PC-3 (cell line): Measurements from ENCODE around the gene MZB1. TPM values are rescaled to one million over a fixed set of nuclear protein-coding genes. Genes with fewer than 3 reads are reported as not detected.

Experiments used
- ATAC-seq: fragments of 200-7000 bp; cut with Tn5 transposase; 2 replicates; pipeline ENCODE4 v1.9.1; 2020; ENCODE audit warnings: mild to moderate bottlenecking, moderate library complexity
- BruUV-seq: library from RNA; stranded (reverse); fragments of 400-500 nt; replicated peaks from 2 replicates; lab custom pipeline; 2021; lab: Mats Ljungman, UMichigan
- CTCF ChIA-PET: fragments of 300-600 bp; sonication (Branson Sonifier 250); formaldehyde crosslinking; loops from one replicate; lab custom pipeline; 2022; ENCODE audit warnings: antibody characterized with exemption; lab: Charles Lee
- POLR2A ChIA-PET: fragments of 300-600 bp; sonication (Branson Sonifier 250); formaldehyde crosslinking; loops from one replicate; lab custom pipeline; 2022; ENCODE audit warnings: antibody characterized with exemption; ENCODE audit not compliant: unreplicated experiment; lab: Charles Lee
- DNase-seq: peaks from one replicate; pipeline ENCODE4 v3.0.0-alpha.2; 2015
- H2AFZ ChIP-seq: fragments of 300-600 bp; sonication (generic); 2 replicates; pipeline ENCODE4 v1.6.0; 2016; ENCODE audit warnings: antibody characterized with exemption, low read length
- H3F3A ChIP-seq: fragments of 300-600 bp; sonication (generic); one replicate; pipeline ENCODE4 v1.6.0; 2017; ENCODE audit warnings: antibody characterized with exemption, low read length, control low read depth, mild to moderate bottlenecking; ENCODE audit not compliant: unreplicated experiment
- H3K27ac ChIP-seq: fragments of 300-600 bp; sonication (generic); 2 replicates; pipeline ENCODE4 v1.5.1; 2016; ENCODE audit warnings: mild to moderate bottlenecking, low read length
- H3K27me3 ChIP-seq: fragments of 300-600 bp; sonication (generic); 2 replicates; pipeline ENCODE4 v1.6.1; 2016; ENCODE audit warnings: low read length, mixed read lengths
- H3K36me3 ChIP-seq: fragments of 300-600 bp; sonication (generic); 2 replicates; pipeline ENCODE4 v1.6.1; 2016; ENCODE audit warnings: low read depth, mixed run types, low read length, mixed read lengths
- H3K4me1 ChIP-seq: fragments of 300-600 bp; sonication (generic); 2 replicates; pipeline ENCODE4 v1.5.1; 2016; ENCODE audit warnings: low read length; ENCODE audit not compliant: insufficient read depth
- H3K4me2 ChIP-seq: fragments of 300-600 bp; sonication (generic); 2 replicates; pipeline ENCODE4 v1.6.0; 2016; ENCODE audit warnings: low read length
- H3K4me3 ChIP-seq: fragments of 300-600 bp; sonication (generic); 2 replicates; pipeline ENCODE4 v1.5.1; 2016; ENCODE audit warnings: mild to moderate bottlenecking, low read length, mixed read lengths
- H3K79me2 ChIP-seq: fragments of 300-600 bp; sonication (generic); 2 replicates; pipeline ENCODE4 v1.6.1; 2017; ENCODE audit warnings: low read length, mixed read lengths
- H3K9ac ChIP-seq: fragments of 300-600 bp; sonication (generic); 2 replicates; pipeline ENCODE4 v1.6.0; 2016; ENCODE audit warnings: mild to moderate bottlenecking, low read length
- H3K9me2 ChIP-seq: fragments of 300-600 bp; sonication (generic); replicated peaks from 2 replicates; pipeline ENCODE4 v1.6.1; 2016; ENCODE audit warnings: mixed run types, low read length, mixed read lengths
- H3K9me3 ChIP-seq: fragments of 300-600 bp; sonication (generic); 2 replicates; pipeline ENCODE4 v1.6.1; 2016; ENCODE audit warnings: low read length, mixed read lengths
- H4K20me1 ChIP-seq: fragments of 300-600 bp; sonication (generic); 2 replicates; pipeline ENCODE4 v1.6.1; 2016; ENCODE audit warnings: low read length, mixed read lengths
- EZH2 ChIP-seq: fragments of 300-600 bp; sonication (generic); IDR thresholded peaks from one replicate; pipeline ENCODE4 v1.6.1; 2017; ENCODE audit warnings: antibody characterized with exemption, mild to moderate bottlenecking, low read length; ENCODE audit not compliant: unreplicated experiment
- EZH2phosphoT487 ChIP-seq: fragments of 300-600 bp; sonication (generic); IDR thresholded peaks from 2 replicates; pipeline ENCODE4 v1.6.1; 2018; ENCODE audit warnings: mild to moderate bottlenecking, antibody characterized with exemption, low read length, borderline replicate concordance
- intact Hi-C: fragments of 100-400 bp; cut with micrococcal nuclease; formaldehyde crosslinking; loops from 2 replicates; pipeline ENCODE4 v1.9.0; 2023
- total RNA-seq: library from RNA; depleted of rRNA; stranded (reverse); fragments of >200 nt; gene quantifications from 2 replicates; pipeline ENCODE4 v1.2.3, GENCODE V29; 2014
- TF ChIP-seq, protein P1 (sequence below): fragments of 300-600 bp; sonication (generic); conservative IDR thresholded peaks from 2 replicates; pipeline ENCODE4 v1.5.1; 2017; ENCODE audit warnings: antibody characterized with exemption, low read depth, mild to moderate bottlenecking, low read length

MZB1 gene
- total RNA-seq, 1 experiment from 2014 or later = 0.22 TPM

DNA sequence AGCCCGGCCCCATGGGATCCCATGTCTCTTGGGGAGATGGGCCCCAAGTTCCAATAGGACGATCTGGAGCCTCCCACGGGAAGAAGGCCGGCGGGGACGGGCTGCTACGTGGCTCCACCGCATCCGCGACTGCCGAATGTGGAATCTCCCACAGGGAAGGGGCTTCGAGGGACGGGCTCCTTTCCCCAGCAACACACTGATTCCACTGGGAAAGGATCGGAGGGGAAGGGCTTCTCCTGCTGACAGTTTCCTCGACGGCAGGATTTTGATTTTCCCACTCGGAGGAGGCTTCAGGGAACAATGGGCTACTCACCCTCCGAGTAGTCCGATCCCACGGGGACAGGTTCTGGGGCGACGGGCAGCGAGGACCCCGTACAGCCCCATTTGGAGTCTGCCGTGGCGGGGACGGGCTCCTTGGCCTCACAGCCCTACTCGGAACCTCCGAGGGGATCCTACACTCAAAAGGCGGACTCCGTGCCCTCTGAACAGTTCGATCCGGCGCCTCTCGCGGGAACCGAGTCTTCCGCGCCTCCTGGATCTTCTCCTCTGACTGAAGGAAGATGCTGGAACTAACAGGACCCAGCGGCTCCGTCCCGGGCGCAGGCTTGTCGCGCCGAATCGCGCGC, 3.9 kb upstream of the MZB1 start:
- no peaks in the 10 kb centered on the region for H3F3A ChIP-seq
- intact Hi-C loops = no loop called here
- ChIA-PET CTCF (no interaction called here), POLR2A (interaction anchor here (0.6 to 0.7 kb wide), 2 partner anchors 20 to 51 kb away, joined by 3 to 5 read pairs; no protein-coding TSS in a partner anchor)
- no peak for ATAC-seq
- H3K36me3 ChIP-seq = no peaks in the 10 kb centered on the region
- H3K27ac ChIP-seq = peak overlapping the region; percentile 98
- no TSS peak for BruUV-seq
- H3K4me1 ChIP-seq = peaks cover 20% of the 10 kb centered on the region
- no peaks in the 10 kb centered on the region for H3K9me2 ChIP-seq
- no peaks in the 10 kb centered on the region for H3K9me3 ChIP-seq
- H3K79me2 ChIP-seq = peaks cover 28% of the 10 kb centered on the region
- peak overlapping the region; percentile 94 for H3K4me2 ChIP-seq
- DNase-seq = no peak
- peak overlapping the region; percentile 87 for H3K4me3 ChIP-seq
- H4K20me1 ChIP-seq = no peaks in the 10 kb centered on the region
- H3K27me3 ChIP-seq = no peaks in the 10 kb centered on the region
- TF ChIP-seq, protein P1, sequence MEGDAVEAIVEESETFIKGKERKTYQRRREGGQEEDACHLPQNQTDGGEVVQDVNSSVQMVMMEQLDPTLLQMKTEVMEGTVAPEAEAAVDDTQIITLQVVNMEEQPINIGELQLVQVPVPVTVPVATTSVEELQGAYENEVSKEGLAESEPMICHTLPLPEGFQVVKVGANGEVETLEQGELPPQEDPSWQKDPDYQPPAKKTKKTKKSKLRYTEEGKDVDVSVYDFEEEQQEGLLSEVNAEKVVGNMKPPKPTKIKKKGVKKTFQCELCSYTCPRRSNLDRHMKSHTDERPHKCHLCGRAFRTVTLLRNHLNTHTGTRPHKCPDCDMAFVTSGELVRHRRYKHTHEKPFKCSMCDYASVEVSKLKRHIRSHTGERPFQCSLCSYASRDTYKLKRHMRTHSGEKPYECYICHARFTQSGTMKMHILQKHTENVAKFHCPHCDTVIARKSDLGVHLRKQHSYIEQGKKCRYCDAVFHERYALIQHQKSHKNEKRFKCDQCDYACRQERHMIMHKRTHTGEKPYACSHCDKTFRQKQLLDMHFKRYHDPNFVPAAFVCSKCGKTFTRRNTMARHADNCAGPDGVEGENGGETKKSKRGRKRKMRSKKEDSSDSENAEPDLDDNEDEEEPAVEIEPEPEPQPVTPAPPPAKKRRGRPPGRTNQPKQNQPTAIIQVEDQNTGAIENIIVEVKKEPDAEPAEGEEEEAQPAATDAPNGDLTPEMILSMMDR = no peak
- peak overlapping the region; percentile 77; the same call in 1 of the 2 replicates for H2AFZ ChIP-seq
- H3K9ac ChIP-seq = peak overlapping the region; percentile 99

DNA sequence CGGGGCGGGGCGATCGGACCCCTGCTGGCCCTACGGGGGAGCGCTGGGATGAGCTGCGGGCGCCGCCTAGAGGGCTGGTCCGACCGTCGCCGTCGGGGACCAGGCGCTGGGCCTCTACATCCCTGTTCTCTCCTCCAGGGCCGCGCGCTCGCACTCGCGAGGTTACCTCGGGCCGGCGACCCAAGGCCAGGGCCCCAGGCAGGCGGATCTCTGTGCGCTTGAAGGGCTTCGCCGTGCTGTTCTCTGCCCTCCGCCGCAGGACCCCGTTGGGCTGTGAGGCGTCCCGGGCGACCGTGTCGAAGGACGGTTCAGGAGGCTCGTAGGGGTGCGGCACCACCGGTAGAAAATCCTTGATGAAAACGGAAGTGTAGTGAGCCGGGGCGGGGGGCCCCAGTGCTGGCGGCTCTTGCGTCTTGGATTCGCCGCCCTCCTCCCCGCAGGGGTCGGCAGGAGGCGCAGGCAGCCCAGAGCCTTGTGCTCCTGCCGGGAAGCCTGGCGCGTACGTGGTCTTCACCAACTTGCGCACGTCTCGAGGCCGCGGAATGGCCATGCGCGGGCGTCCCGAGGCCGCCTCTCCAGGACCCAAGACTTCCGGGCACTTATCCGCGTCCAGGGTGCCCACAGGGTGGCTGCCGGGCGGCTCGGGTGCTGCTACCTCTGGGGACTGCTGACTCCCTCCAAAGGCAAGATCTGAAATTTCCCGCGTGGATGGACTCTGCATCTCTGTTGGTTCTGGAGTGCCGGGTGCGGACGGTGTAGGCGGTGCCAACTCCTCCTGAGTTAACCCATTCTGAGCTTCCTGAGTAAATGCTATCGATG, 3.2 kb upstream of the MZB1 start:
- BruUV-seq = TSS peak; percentile 20
- peaks cover 28% of the 10 kb centered on the region for H3K79me2 ChIP-seq
- no peaks in the 10 kb centered on the region for H3K27me3 ChIP-seq
- peaks cover 20% of the 10 kb centered on the region for H3K4me1 ChIP-seq
- H3F3A ChIP-seq = no peaks in the 10 kb centered on the region
- peak overlapping the region; percentile 77 for H2AFZ ChIP-seq
- no peaks in the 10 kb centered on the region for H3K9me3 ChIP-seq
- H4K20me1 ChIP-seq = no peaks in the 10 kb centered on the region
- peak; percentile 71 for ATAC-seq
- H3K27ac ChIP-seq = peak overlapping the region; percentile 98
- ChIA-PET CTCF (interaction anchor here (0.7 kb wide), 1 partner anchor 19 kb away, joined by 3 read pairs; no protein-coding TSS in a partner anchor), POLR2A (interaction anchor here (0.5 to 0.7 kb wide), 3 partner anchors 19 to 51 kb away, joined by 3 to 5 read pairs (median 3); no protein-coding TSS in a partner anchor)
- H3K9ac ChIP-seq = peak overlapping the region; percentile 99
- H3K9me2 ChIP-seq = no peaks in the 10 kb centered on the region
- H3K4me3 ChIP-seq = peak overlapping the region; percentile 87
- intact Hi-C loops = loop anchor here (1.0 kb wide), 1 partner anchor 105 kb away; no protein-coding TSS in a partner anchor
- DNase-seq = peak; percentile 79
- peak overlapping the region; percentile 94 for H3K4me2 ChIP-seq
- H3K36me3 ChIP-seq = no peaks in the 10 kb centered on the region
- TF ChIP-seq, protein P1 = peak; percentile 66
- TF ChIP-seq EZH2phosphoT487 (no peak), EZH2 (no peak)
